ENCODE data around the gene FDCSP. TPM values are rescaled to one million over a fixed set of nuclear protein-coding genes. Genes with fewer than 3 reads are reported as not detected.

Gene FDCSP
- total RNA-seq, 4 donors from 2014 or later = not detected

DNA sequence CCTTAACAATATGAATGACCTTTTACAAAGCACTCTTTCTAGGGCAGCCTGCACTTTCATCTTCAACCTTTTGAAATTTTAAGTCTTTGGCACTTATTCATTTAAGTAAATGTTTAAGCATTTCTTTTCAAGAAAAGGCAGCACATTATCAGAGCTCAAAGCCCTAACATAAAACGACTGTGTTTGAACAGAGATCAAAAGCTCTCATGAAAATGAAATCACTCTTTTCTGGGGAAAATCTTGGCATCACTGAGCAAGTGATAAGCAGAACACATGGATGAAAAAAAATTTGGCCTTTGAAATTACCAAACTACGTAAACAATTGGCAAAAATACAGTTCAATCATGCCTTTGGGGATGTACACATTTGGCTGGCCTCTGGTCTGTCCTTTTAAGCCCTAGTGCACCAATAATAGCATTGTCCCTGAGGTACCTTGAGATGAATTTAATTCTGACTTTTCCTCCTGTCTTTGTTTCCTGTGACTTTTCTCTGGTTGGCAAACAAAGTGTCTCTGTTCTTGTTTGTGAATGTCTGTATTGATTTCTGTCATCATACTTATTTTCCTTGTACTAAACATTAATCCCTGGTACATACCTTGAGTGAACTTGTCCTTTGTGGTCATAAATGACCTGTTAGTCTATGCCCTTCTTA, 43.3 kb upstream of the FDCSP start:
- Histone ChIP-seq H3K27ac (no peak overlapping the region), H3K36me3 (no peaks in the 10 kb centered on the region), H3K9me3 (no peaks in the 10 kb centered on the region), H3K27me3 (no peaks in the 10 kb centered on the region), H3K4me3 (no peak overlapping the region), H3K4me1 (no peaks in the 10 kb centered on the region)
- no peak for DNase-seq (ENCODE audit: low spot score in 2 of 2)
- WGBS, 2 donors = 17 to 18% methylated on average over 2 of the region's 2 CpGs
- TF ChIP-seq EP300 (IDR thresholded peaks at IDR 0.05) = no peak
- TF ChIP-seq, protein P1, sequence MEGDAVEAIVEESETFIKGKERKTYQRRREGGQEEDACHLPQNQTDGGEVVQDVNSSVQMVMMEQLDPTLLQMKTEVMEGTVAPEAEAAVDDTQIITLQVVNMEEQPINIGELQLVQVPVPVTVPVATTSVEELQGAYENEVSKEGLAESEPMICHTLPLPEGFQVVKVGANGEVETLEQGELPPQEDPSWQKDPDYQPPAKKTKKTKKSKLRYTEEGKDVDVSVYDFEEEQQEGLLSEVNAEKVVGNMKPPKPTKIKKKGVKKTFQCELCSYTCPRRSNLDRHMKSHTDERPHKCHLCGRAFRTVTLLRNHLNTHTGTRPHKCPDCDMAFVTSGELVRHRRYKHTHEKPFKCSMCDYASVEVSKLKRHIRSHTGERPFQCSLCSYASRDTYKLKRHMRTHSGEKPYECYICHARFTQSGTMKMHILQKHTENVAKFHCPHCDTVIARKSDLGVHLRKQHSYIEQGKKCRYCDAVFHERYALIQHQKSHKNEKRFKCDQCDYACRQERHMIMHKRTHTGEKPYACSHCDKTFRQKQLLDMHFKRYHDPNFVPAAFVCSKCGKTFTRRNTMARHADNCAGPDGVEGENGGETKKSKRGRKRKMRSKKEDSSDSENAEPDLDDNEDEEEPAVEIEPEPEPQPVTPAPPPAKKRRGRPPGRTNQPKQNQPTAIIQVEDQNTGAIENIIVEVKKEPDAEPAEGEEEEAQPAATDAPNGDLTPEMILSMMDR (IDR thresholded peaks at IDR 0.05) = no peak

DNA sequence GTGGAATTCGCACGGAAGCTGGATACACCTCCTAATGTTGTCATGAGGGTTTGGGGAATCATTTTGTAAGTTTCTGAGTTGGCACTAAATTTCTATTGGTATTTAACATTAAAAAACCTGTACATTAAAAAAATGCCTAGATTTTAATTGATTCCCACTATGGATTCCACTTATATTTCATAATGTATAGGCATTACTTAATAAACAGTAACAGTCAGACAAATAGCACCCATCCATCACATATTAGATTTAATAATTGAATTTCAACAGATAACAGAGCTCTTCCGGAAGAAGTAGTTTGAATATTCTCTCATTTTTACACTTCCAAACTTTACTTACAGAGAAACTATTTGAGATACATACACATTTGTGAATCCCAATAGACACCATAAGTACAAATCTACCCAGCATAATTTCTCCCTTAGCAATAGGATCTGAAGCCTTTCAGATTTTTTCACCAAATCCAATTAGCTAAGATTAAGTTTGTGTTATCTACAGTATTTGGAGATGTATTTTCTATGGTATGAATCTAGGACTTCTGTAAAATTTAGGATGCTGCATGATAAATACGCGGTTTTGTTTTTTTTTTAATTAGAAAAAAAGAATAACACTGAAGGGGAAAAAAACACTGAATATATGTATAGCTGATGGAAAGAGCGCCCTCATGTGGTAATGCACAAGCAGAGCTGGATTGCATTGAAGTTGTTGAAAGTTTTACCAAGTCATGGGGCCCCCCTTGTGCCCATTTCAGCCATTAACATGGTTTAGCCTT, 42.6 kb upstream of the FDCSP start:
- TF ChIP-seq, protein P1 (IDR thresholded peaks at IDR 0.05) = peak in 3 of 5 experiments; percentile 20 to 50 (median 41)
- no peak for TF ChIP-seq EP300 (IDR thresholded peaks at IDR 0.05)
- TF ChIP-seq POLR2A (IDR thresholded peaks at IDR 0.05) = no peak
- H3K36me3 ChIP-seq = no peaks in the 10 kb centered on the region
- no peaks in the 10 kb centered on the region for H3K27me3 ChIP-seq
- H3K9me3 ChIP-seq = no peaks in the 10 kb centered on the region
- DNase-seq (ENCODE audit: low spot score in 2 of 2) = no peak
- no peaks in the 10 kb centered on the region for H3K4me1 ChIP-seq
- H3K27ac ChIP-seq = no peak overlapping the region
- H3K4me3 ChIP-seq = no peak overlapping the region
- 49 to 53% methylated on average over 6 of the region's 6 CpGs for WGBS, 2 donors

DNA sequence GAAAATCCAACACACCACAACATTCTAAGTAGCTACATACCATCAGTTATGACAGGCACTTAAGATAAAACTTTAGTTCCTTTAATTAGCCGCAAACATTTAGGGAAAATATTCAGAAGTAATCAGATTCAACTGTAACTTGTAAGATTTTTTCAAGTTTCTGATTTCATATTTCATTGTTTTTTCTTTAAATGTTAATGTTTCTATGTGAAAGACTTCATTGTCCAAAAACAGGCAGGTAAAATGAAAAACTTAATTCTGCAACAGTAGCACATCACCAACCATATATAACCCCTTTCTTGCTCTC, 42.0 kb upstream of the FDCSP start:
- H3K4me1 ChIP-seq = no peaks in the 10 kb centered on the region
- DNase-seq (ENCODE audit: low spot score in 2 of 2) = no peak
- H3K36me3 ChIP-seq = no peaks in the 10 kb centered on the region
- WGBS, 2 donors = 72 to 90% methylated on average over 1 of the region's 1 CpG
- TF ChIP-seq EP300 (IDR thresholded peaks at IDR 0.05) = no peak
- TF ChIP-seq, protein P1 (IDR thresholded peaks at IDR 0.05) = no peak
- TF ChIP-seq POLR2A (IDR thresholded peaks at IDR 0.05) = no peak
- H3K4me3 ChIP-seq = no peak overlapping the region
- no peaks in the 10 kb centered on the region for H3K9me3 ChIP-seq
- H3K27me3 ChIP-seq = no peaks in the 10 kb centered on the region
- no peak overlapping the region for H3K27ac ChIP-seq

DNA sequence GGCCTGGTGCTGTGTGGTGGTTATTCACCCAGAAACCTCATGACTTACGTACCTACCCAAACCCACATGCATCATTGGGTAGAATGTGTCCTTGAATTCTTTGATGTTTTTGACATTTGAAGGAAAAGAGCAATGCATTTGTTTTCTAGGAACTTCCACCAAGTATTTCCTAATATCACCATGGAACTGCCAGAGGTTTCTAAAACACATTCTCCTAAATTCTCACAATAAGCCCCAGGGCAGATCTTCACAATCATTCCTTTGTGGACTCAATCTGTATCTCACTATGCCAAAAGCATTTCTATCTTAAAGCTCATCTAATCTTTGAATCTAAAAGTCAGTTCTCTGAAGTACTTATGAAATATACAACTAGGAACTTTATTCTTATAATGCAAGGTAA, 38.7 kb upstream of the FDCSP start:
- no peaks in the 10 kb centered on the region for H3K4me1 ChIP-seq
- TF ChIP-seq, protein P1 (IDR thresholded peaks at IDR 0.05) = no peak
- no peak for TF ChIP-seq POLR2A (IDR thresholded peaks at IDR 0.05)
- TF ChIP-seq EP300 (IDR thresholded peaks at IDR 0.05) = no peak
- no peak overlapping the region for H3K4me3 ChIP-seq
- no peaks in the 10 kb centered on the region for H3K36me3 ChIP-seq
- no peak overlapping the region for H3K27ac ChIP-seq
- WGBS, 2 donors = 87 to 93% methylated on average over 1 of the region's 1 CpG
- DNase-seq (ENCODE audit: low spot score in 2 of 2) = no peak
- no peaks in the 10 kb centered on the region for H3K9me3 ChIP-seq
- H3K27me3 ChIP-seq = no peaks in the 10 kb centered on the region

DNA sequence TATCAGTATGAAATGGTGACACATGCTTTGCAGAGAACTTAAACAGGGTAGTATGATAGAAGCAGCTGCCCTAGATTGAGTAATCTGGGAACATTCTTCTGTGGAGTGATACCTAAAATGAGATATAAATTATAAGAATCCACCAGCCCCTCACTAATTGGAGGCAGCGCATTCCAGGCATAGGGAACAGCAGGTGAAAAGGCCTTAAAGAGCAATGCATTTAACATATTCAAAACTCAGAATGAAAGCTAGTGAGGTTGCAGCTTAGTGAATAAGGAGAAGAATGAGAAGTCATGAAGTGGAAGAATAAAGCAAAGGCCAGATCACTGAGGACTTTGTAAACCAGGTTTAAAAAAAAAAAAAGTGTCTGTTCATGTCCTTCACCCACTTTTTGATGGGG, 35.3 kb upstream of the FDCSP start:
- no peaks in the 10 kb centered on the region for H3K27me3 ChIP-seq
- TF ChIP-seq POLR2A (IDR thresholded peaks at IDR 0.05) (no peak), EP300 (IDR thresholded peaks at IDR 0.05) (no peak)
- TF ChIP-seq, protein P1 (IDR thresholded peaks at IDR 0.05) = no peak
- DNase-seq (ENCODE audit: low spot score in 2 of 2) = no peak
- no peak overlapping the region for H3K27ac ChIP-seq
- WGBS, 2 donors = 97 to 100% methylated on average over 1 of the region's 1 CpG
- H3K9me3 ChIP-seq = no peaks in the 10 kb centered on the region
- H3K36me3 ChIP-seq = no peaks in the 10 kb centered on the region
- no peak overlapping the region for H3K4me3 ChIP-seq
- H3K4me1 ChIP-seq = no peaks in the 10 kb centered on the region
